HCT116 (cell line): ENCODE measurements around the gene COX10. TPM values are rescaled to one million over a fixed set of nuclear protein-coding genes. Genes with fewer than 3 reads are reported as not detected.

Experiments used
- ATAC-seq: fragments of 200-7000 bp; cut with Tn5 transposase; 2 replicates; pipeline ENCODE4 v1.9.1; 2020; ENCODE audit warnings: mild to moderate bottlenecking, moderate library complexity
- BruUV-seq: library from RNA; stranded (reverse); fragments of 400-500 nt; replicated peaks from 2 replicates; lab custom pipeline; 2021; lab: Mats Ljungman, UMichigan
- CTCF ChIA-PET: fragments of 300-600 bp; sonication (Branson Sonifier 250); formaldehyde crosslinking; loops from one replicate; lab custom pipeline; 2021; ENCODE audit warnings: antibody characterized with exemption; lab: Charles Lee
- POLR2A ChIA-PET: fragments of 300-600, 350-600 bp; sonication (Branson Sonifier 250); formaldehyde crosslinking; loops from one replicate; lab custom pipeline; 2021; ENCODE audit warnings: antibody characterized with exemption; lab: Charles Lee
- RAD21 ChIA-PET, 2 experiments: fragments of 300-600 bp; sonication (Branson Sonifier 250); formaldehyde crosslinking; loops; one replicate each; lab custom pipeline; 2023; ENCODE audit warnings: low total read pairs in 2 of 2; ENCODE audit not compliant: uncharacterized antibody in 2 of 2, unreplicated experiment in 2 of 2, low non-redundant PET in 1 of 2; lab: Charles Lee
- DNase-seq: peaks from one replicate; pipeline ENCODE4 v3.0.0-alpha.2; 2010; ENCODE audit warnings: low read depth, low spot score
- H2AFZ ChIP-seq: fragments of 200-600 bp; shearing (Covaris generic), sonication (generic); 2 replicates; pipeline ENCODE4 v1.6.1; 2017; ENCODE audit warnings: low read depth, mixed run types, mixed read lengths, antibody characterized with exemption, low read length; ENCODE audit not compliant: poor library complexity, severe bottlenecking
- H3K27ac ChIP-seq: 2 replicates; pipeline ENCODE4 v1.5.1; 2012; ENCODE audit warnings: low read depth, low read length
- H3K27me3 ChIP-seq: fragments of 200-600 bp; sonication (generic); 2 replicates; pipeline ENCODE4 v1.6.1; 2016; ENCODE audit warnings: mixed run types, low read length, mixed read lengths; ENCODE audit not compliant: insufficient read depth
- H3K36me3 ChIP-seq, 2 experiments: fragments of 200-500 bp in 1 of 2; fragments of 200-600 bp in 1 of 2; sonication (Bioruptor generic) in 1 of 2; sonication (generic) in 1 of 2; 2 replicates each; pipeline versions ENCODE4 v1.5.1 to v1.6.1; 2014 to 2016; ENCODE audit warnings: low read length in 2 of 2, inconsistent platforms in 1 of 2, mixed read lengths in 1 of 2, mixed run types in 1 of 2; ENCODE audit not compliant: insufficient read depth in 2 of 2, control insufficient read depth in 1 of 2
- H3K4me1 ChIP-seq, 2 experiments: fragments of 200-600 bp in 1 of 2; sonication (generic) in 1 of 2; 2 replicates each; pipeline versions ENCODE4 v1.5.1 to v1.6.1; 2012 to 2017; ENCODE audit warnings: low read length in 2 of 2, inconsistent platforms in 1 of 2, mild to moderate bottlenecking in 1 of 2, mixed read lengths in 1 of 2, mixed run types in 1 of 2, moderate library complexity in 1 of 2; ENCODE audit not compliant: insufficient read depth in 2 of 2, control insufficient read depth in 1 of 2
- H3K4me2 ChIP-seq: fragments of 200-600 bp; sonication (generic); 2 replicates; pipeline ENCODE4 v1.6.1; 2017; ENCODE audit warnings: mixed run types, low read length, mixed read lengths
- H3K4me3 ChIP-seq, 2 experiments: fragments of 200-600 bp in 1 of 2; sonication (generic) in 1 of 2; replicated peaks in 1 of 2; 2 replicates each; pipeline ENCODE4 v1.5.1; 2011 to 2016; ENCODE audit warnings: low read length in 2 of 2, control low read depth in 1 of 2, low read depth in 1 of 2, mild to moderate bottlenecking in 1 of 2, mixed read lengths in 1 of 2, mixed run types in 1 of 2
- H3K79me2 ChIP-seq: fragments of 200-600 bp; sonication (generic); 2 replicates; pipeline ENCODE4 v1.6.1; 2017; ENCODE audit warnings: mild to moderate bottlenecking, mixed run types, low read length, moderate library complexity, mixed read lengths; ENCODE audit not compliant: insufficient read depth
- H3K9ac ChIP-seq: fragments of 200-600 bp; sonication (generic); 2 replicates; pipeline ENCODE4 v1.6.1; 2016; ENCODE audit warnings: low read length, mixed read lengths
- H3K9me2 ChIP-seq: fragments of 200-600 bp; sonication (generic), shearing (Covaris generic); 2 replicates; pipeline ENCODE4 v1.6.1; 2017; ENCODE audit warnings: mixed run types, mild to moderate bottlenecking, moderate library complexity; ENCODE audit not compliant: insufficient read depth
- H3K9me3 ChIP-seq, 2 experiments: fragments of 200-500 bp in 1 of 2; fragments of 200-600 bp in 1 of 2; sonication (Bioruptor generic) in 1 of 2; sonication (generic) in 1 of 2; 2 replicates each; pipeline ENCODE4 v1.6.1; 2014 to 2017; ENCODE audit warnings: low read length in 2 of 2, mixed read lengths in 2 of 2, inconsistent platforms in 1 of 2, low read depth in 1 of 2, mild to moderate bottlenecking in 1 of 2, mixed run types in 1 of 2, moderate library complexity in 1 of 2; ENCODE audit not compliant: control insufficient read depth in 1 of 2, insufficient read depth in 1 of 2
- H4K20me1 ChIP-seq: fragments of 200-600 bp; sonication (generic), shearing (Covaris generic); 2 replicates; pipeline ENCODE4 v1.6.1; 2017; ENCODE audit warnings: mixed run types, mild to moderate bottlenecking, moderate library complexity; ENCODE audit not compliant: insufficient read depth
- EZH2 ChIP-seq: fragments of 200-600 bp; sonication (generic); IDR thresholded peaks from 2 replicates; pipeline ENCODE4 v1.6.1; 2017; ENCODE audit warnings: antibody characterized with exemption, mixed run types
- EZH2phosphoT487 ChIP-seq: fragments of 200-600 bp; IDR thresholded peaks from 2 replicates; pipeline ENCODE4 v1.6.1; 2018; ENCODE audit warnings: antibody characterized with exemption, borderline replicate concordance
- FOSL1 ChIP-seq: IDR thresholded peaks from 2 replicates; pipeline ENCODE4 v1.6.1; 2012; ENCODE audit warnings: low read depth
- SP1 ChIP-seq: IDR thresholded peaks from 2 replicates; pipeline ENCODE4 v1.6.1; 2012; ENCODE audit warnings: low read depth
- SRF ChIP-seq: IDR thresholded peaks from 2 replicates; pipeline ENCODE4 v1.6.1; 2012; ENCODE audit warnings: low read depth
- TCF7L2 ChIP-seq: IDR thresholded peaks from 2 replicates; pipeline ENCODE4 v1.7.0; 2011; ENCODE audit warnings: borderline replicate concordance, inconsistent platforms; ENCODE audit not compliant: insufficient read depth, insufficient read length; ENCODE audit errors: extremely low read depth
- intact Hi-C: fragments of 100-400 bp; cut with micrococcal nuclease; formaldehyde crosslinking; loops from 2 replicates; pipeline ENCODE4 v1.10.0; 2022
- total RNA-seq: library from RNA; stranded (reverse); gene quantifications from one replicate; pipeline ENCODE4 v1.2.1, GENCODE V29; 2021; ENCODE audit not compliant: unreplicated experiment
- TF ChIP-seq, protein P1 (sequence below), 3 experiments: fragments of 200-600 bp in 1 of 3; sonication (generic) in 1 of 3; IDR thresholded peaks in 2 of 3; conservative IDR thresholded peaks in 1 of 3; 2 replicates each; pipeline ENCODE4 v1.5.1; 2012 to 2017; ENCODE audit warnings: low read depth in 2 of 3, low read length in 2 of 3, antibody characterized with exemption in 1 of 3, borderline replicate concordance in 1 of 3, control low read depth in 1 of 3, mild to moderate bottlenecking in 1 of 3, mixed read lengths in 1 of 3, mixed run types in 1 of 3, moderate library complexity in 1 of 3; ENCODE audit not compliant: insufficient read depth in 1 of 3

The COX10 gene
- total RNA-seq, 1 experiment from 2014 or later: 22.4 TPM

DNA sequence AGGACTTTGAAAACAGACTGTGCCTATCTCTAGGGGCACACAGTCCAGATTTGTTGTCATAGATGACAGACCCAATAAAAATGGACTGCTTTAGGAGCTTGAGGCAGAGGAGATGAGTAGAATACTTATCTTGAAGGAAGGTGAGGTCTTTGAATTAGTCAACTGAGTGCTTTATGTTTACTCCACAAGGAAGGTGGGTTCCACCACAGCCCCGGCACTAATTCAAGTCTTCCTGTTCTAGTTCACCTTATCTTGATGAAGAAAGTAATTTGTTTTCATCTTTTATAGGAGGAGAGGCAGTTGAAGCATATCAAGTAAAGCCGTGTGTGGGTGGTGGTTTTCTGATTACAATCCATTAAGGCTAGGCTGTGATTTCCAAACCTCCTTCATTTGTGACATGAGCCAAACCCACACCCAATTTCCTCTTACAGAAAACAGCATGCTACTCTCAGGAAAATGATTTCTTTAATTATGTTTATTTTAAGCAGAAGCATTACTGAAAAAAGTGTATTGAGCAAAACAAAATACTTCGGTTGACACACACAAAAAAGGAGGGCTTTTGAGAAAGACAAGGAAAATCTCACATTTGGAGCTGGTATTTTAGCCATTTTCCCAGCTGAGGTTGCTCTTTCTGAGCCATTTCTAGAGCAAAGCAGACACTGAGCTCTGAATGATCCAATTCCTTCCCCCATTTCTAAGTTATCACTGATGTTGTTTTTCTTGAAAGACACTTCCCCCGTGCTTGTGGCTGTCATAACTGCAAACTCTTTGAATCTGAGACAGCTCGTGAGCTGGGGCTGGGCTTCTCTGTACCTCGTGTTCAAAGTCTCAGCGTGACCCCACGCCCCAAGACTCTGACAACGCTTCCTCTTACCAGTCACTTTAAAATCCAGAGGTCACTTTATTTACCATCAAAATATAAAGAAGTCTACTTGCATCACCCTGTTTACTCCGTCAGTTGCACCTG is 132.0 kb downstream of the COX10 start:
- BruUV-seq: no TSS peak
- no peak for DNase-seq
- no peaks in the 10 kb centered on the region for H3K9me2 ChIP-seq
- H2AFZ ChIP-seq: no peak overlapping the region
- H3K27me3 ChIP-seq: no peaks in the 10 kb centered on the region
- RAD21 ChIA-PET: no interaction called here
- intact Hi-C loops: no loop called here
- H3K4me1 ChIP-seq: peaks cover 7 to 21% of the 10 kb centered on the region in 2 experiments
- no peaks in the 10 kb centered on the region for H3K79me2 ChIP-seq
- TF ChIP-seq EZH2phosphoT487: no peak
- TF ChIP-seq, protein P1, sequence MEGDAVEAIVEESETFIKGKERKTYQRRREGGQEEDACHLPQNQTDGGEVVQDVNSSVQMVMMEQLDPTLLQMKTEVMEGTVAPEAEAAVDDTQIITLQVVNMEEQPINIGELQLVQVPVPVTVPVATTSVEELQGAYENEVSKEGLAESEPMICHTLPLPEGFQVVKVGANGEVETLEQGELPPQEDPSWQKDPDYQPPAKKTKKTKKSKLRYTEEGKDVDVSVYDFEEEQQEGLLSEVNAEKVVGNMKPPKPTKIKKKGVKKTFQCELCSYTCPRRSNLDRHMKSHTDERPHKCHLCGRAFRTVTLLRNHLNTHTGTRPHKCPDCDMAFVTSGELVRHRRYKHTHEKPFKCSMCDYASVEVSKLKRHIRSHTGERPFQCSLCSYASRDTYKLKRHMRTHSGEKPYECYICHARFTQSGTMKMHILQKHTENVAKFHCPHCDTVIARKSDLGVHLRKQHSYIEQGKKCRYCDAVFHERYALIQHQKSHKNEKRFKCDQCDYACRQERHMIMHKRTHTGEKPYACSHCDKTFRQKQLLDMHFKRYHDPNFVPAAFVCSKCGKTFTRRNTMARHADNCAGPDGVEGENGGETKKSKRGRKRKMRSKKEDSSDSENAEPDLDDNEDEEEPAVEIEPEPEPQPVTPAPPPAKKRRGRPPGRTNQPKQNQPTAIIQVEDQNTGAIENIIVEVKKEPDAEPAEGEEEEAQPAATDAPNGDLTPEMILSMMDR (IDR thresholded peaks at IDR 0.05 in 2 of 3, conservative IDR thresholded peaks at IDR 0.05 in 1 of 3; ENCODE audit: borderline replicate concordance in 1 of 3, insufficient read depth in 1 of 3, low read depth in 2 of 3, low read length in 2 of 3): no peak
- TF ChIP-seq TCF7L2: no peak
- TF ChIP-seq FOSL1: no peak
- no peak for TF ChIP-seq EZH2
- no peak for TF ChIP-seq SRF
- TF ChIP-seq SP1: no peak
- TF ChIP-seq, all 23 proteins: peak for 0
- ChIA-PET CTCF (no interaction called here), POLR2A (no interaction called here)
- H3K4me2 ChIP-seq: no peak overlapping the region
- H3K9me3 ChIP-seq: no peaks in the 10 kb centered on the region
- no peak for ATAC-seq
- H3K27ac ChIP-seq: no peak overlapping the region
- no peaks in the 10 kb centered on the region for H4K20me1 ChIP-seq
- no peak overlapping the region for H3K4me3 ChIP-seq
- no peaks in the 10 kb centered on the region for H3K36me3 ChIP-seq
- no peak overlapping the region for H3K9ac ChIP-seq
